ENCODE data around the gene COPZ2.

- TF ChIP-seq POLR2A (IDR thresholded peaks at IDR 0.05; ENCODE audit: low read depth, low read length) (no peak), POLR2AphosphoS5 (IDR thresholded peaks at IDR 0.05; ENCODE audit: low read depth, low read length) (no peak), TAF1 (IDR thresholded peaks at IDR 0.05; ENCODE audit: low read depth, low read length) (no peak), PAX5 (IDR thresholded peaks at IDR 0.05; ENCODE audit: insufficient read depth, low read length, severe bottlenecking) (no peak), POU2F2 (IDR thresholded peaks at IDR 0.05; ENCODE audit: low read depth, low read length) (no peak)
Observed at GRCh38 chr17:48021934-48022333, 15.7 kb downstream of the COPZ2 start.
